Neural cell (in vitro differentiated cells): ENCODE measurements around the gene GDA. TPM values are rescaled to one million over a fixed set of nuclear protein-coding genes. Genes with fewer than 3 reads are reported as not detected.
A peak's percentile ranks its signal among the peaks of the same experiment; 100 is the strongest.

Experiments
- H2AFZ ChIP-seq: fragments of 200-600, 300-800 bp; sonication (generic), shearing (Covaris generic); 2 replicates; pipeline ENCODE4 v1.6.0; 2014; ENCODE audit warnings: low read depth, mild to moderate bottlenecking, antibody characterized with exemption, low read length, moderate library complexity
- H3F3A ChIP-seq: fragments of 200-600 bp; shearing (Covaris generic); 2 replicates; pipeline ENCODE4 v1.6.1; 2016; ENCODE audit warnings: mild to moderate bottlenecking, moderate library complexity, mixed read lengths, antibody characterized with exemption, low read length; ENCODE audit not compliant: insufficient read depth, poor library complexity, severe bottlenecking
- H3K27ac ChIP-seq: fragments of 200-600, 300-800 bp; sonication (generic), shearing (Covaris generic); 2 replicates; pipeline ENCODE4 v1.5.1; 2014; ENCODE audit warnings: mild to moderate bottlenecking, low read length, moderate library complexity
- H3K27me3 ChIP-seq: fragments of 300-800, 200-600 bp; sonication (generic), shearing (Covaris generic); 2 replicates; pipeline ENCODE4 v1.6.0; 2014; ENCODE audit warnings: mild to moderate bottlenecking, low read depth, low read length, moderate library complexity; ENCODE audit not compliant: insufficient read depth
- H3K36me3 ChIP-seq: fragments of 300-800, 200-600 bp; sonication (generic), shearing (Covaris generic); 2 replicates; pipeline ENCODE4 v1.5.1; 2014; ENCODE audit warnings: mild to moderate bottlenecking, antibody characterized with exemption, low read length, moderate library complexity; ENCODE audit not compliant: insufficient read depth
- H3K4me2 ChIP-seq: fragments of 300-800, 200-600 bp; sonication (generic), shearing (Covaris generic); 2 replicates; pipeline ENCODE4 v1.6.0; 2014; ENCODE audit warnings: mild to moderate bottlenecking, low read length
- H3K4me3 ChIP-seq: fragments of 300-800, 200-600 bp; sonication (generic), shearing (Covaris generic); 2 replicates; pipeline ENCODE4 v1.5.1; 2014; ENCODE audit warnings: mild to moderate bottlenecking, low read length, moderate library complexity
- H3K79me2 ChIP-seq: fragments of 200-600 bp; shearing (Covaris generic); replicated peaks from 2 replicates; pipeline ENCODE4 v1.6.0; 2014; ENCODE audit warnings: mild to moderate bottlenecking, low read length, moderate library complexity; ENCODE audit not compliant: insufficient read depth
- H3K9ac ChIP-seq: fragments of 300-800, 200-600 bp; sonication (generic), shearing (Covaris generic); 2 replicates; pipeline ENCODE4 v1.6.1; 2016; ENCODE audit warnings: mild to moderate bottlenecking, low read length, mixed read lengths
- H3K9me2 ChIP-seq: fragments of 200-600 bp; shearing (Covaris generic); 2 replicates; pipeline ENCODE4 v1.6.1; 2016; ENCODE audit warnings: mild to moderate bottlenecking, low read length, mixed read lengths; ENCODE audit not compliant: insufficient read depth
- H3K9me3 ChIP-seq: fragments of 200-600, 300-800 bp; sonication (generic), shearing (Covaris generic); 2 replicates; pipeline ENCODE4 v1.6.1; 2016; ENCODE audit warnings: mild to moderate bottlenecking, mixed run types, low read length, moderate library complexity, mixed read lengths
- H4K20me1 ChIP-seq: fragments of 200-600 bp; shearing (Covaris generic); 2 replicates; pipeline ENCODE4 v1.6.1; 2016; ENCODE audit warnings: mild to moderate bottlenecking, mixed run types; ENCODE audit not compliant: insufficient read depth
- EP300 ChIP-seq: fragments of 450-650 bp; conservative IDR thresholded peaks from 2 replicates; pipeline ENCODE4 v1.6.1; 2014; ENCODE audit warnings: antibody characterized with exemption, mild to moderate bottlenecking, moderate library complexity; ENCODE audit not compliant: poor library complexity, severe bottlenecking
- EZH2 ChIP-seq: fragments of 200-600, 300-800 bp; shearing (Covaris generic), sonication (generic); IDR thresholded peaks from 2 replicates; pipeline ENCODE4 v1.6.1; 2014; ENCODE audit warnings: antibody characterized with exemption, low read length, borderline replicate concordance, mild to moderate bottlenecking; ENCODE audit not compliant: insufficient read depth, poor library complexity, severe bottlenecking
- RAD21 ChIP-seq: fragments of 450-650 bp; conservative IDR thresholded peaks from 2 replicates; pipeline ENCODE4 v1.6.1; 2014; ENCODE audit warnings: antibody characterized with exemption, mild to moderate bottlenecking, moderate library complexity
- REST ChIP-seq: IDR thresholded peaks from 2 replicates; pipeline ENCODE4 v1.6.1; 2012; ENCODE audit warnings: borderline replicate concordance
- SMC3 ChIP-seq: fragments of 450-650 bp; conservative IDR thresholded peaks from 2 replicates; pipeline ENCODE4 v1.6.1; 2014; ENCODE audit warnings: antibody characterized with exemption, mild to moderate bottlenecking, moderate library complexity; ENCODE audit not compliant: poor library complexity
- TAF1 ChIP-seq: IDR thresholded peaks from 2 replicates; pipeline ENCODE4 v1.6.1; 2012; ENCODE audit warnings: low read depth
- polyA plus RNA-seq: library from polyadenylated mRNA; depleted of rRNA; stranded (reverse); fragments of >200 nt; gene quantifications from 2 replicates; pipeline ENCODE4 v1.2.3, GENCODE V29; 2014
- TF ChIP-seq, protein P1 (sequence below): fragments of 450-650 bp; IDR thresholded peaks from 2 replicates; pipeline ENCODE4 v1.5.1; 2014; ENCODE audit warnings: antibody characterized with exemption, mild to moderate bottlenecking, moderate library complexity; ENCODE audit not compliant: poor library complexity, severe bottlenecking

GDA gene
- polyA plus RNA-seq, 1 donor from 2014 or later: 0.26 TPM

DNA sequence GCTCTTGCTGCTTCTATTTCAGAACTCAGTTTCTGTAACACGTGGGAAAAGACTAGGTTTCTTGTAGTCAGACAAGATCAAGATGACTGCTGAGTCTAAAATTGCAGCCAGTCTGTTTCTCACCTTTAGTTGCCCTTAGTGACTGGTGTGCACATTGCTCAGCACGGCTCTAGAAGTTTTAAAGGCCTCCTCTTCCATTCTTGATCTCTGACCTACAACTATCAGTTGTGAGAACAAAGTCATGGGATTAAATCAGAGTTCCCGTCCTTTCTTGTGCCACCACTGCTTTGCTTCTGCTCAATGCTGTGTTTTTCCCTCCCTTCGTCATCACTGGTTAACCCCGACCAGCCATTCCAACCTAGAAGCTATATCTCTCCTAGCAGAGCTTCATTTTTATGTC, 52.8 kb downstream of the GDA start:
- Histone ChIP-seq H3K4me3 (no peak overlapping the region), H3K4me2 (no peak overlapping the region), H4K20me1 (no peaks in the 10 kb centered on the region), H3K9me2 (no peaks in the 10 kb centered on the region), H3K79me2 (no peaks in the 10 kb centered on the region), H3K27me3 (no peaks in the 10 kb centered on the region), H3F3A (no peaks in the 10 kb centered on the region), H3K27ac (no peak overlapping the region), H3K36me3 (no peaks in the 10 kb centered on the region), H3K9me3 (no peaks in the 10 kb centered on the region), H2AFZ (no peak overlapping the region), H3K9ac (no peak overlapping the region)
- no peak for TF ChIP-seq RAD21
- TF ChIP-seq EZH2: no peak
- no peak for TF ChIP-seq SMC3
- TF ChIP-seq, protein P1, sequence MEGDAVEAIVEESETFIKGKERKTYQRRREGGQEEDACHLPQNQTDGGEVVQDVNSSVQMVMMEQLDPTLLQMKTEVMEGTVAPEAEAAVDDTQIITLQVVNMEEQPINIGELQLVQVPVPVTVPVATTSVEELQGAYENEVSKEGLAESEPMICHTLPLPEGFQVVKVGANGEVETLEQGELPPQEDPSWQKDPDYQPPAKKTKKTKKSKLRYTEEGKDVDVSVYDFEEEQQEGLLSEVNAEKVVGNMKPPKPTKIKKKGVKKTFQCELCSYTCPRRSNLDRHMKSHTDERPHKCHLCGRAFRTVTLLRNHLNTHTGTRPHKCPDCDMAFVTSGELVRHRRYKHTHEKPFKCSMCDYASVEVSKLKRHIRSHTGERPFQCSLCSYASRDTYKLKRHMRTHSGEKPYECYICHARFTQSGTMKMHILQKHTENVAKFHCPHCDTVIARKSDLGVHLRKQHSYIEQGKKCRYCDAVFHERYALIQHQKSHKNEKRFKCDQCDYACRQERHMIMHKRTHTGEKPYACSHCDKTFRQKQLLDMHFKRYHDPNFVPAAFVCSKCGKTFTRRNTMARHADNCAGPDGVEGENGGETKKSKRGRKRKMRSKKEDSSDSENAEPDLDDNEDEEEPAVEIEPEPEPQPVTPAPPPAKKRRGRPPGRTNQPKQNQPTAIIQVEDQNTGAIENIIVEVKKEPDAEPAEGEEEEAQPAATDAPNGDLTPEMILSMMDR: no peak
- no peak for TF ChIP-seq REST
- no peak for TF ChIP-seq TAF1

- no peaks in the 10 kb centered on the region for H3K9me2 ChIP-seq
- H3K36me3 ChIP-seq: no peaks in the 10 kb centered on the region
- no peaks in the 10 kb centered on the region for H4K20me1 ChIP-seq
- H3F3A ChIP-seq: no peaks in the 10 kb centered on the region
- no peak overlapping the region for H3K9ac ChIP-seq
- TF ChIP-seq REST (no peak), EP300 (no peak), RAD21 (peak; percentile 46), SMC3 (peak; percentile 40)
- TF ChIP-seq, protein P1: peak; percentile 49
- H2AFZ ChIP-seq: no peak overlapping the region
- H3K4me3 ChIP-seq: no peak overlapping the region
- H3K27me3 ChIP-seq: no peaks in the 10 kb centered on the region
- no peak overlapping the region for H3K4me2 ChIP-seq
- no peak overlapping the region for H3K27ac ChIP-seq
- no peaks in the 10 kb centered on the region for H3K79me2 ChIP-seq
- no peaks in the 10 kb centered on the region for H3K9me3 ChIP-seq
Observed at GRCh38 chr9:72203205-72203803, 54.1 kb downstream of the GDA start.
